ENCODE data around the gene SP6.

DNA sequence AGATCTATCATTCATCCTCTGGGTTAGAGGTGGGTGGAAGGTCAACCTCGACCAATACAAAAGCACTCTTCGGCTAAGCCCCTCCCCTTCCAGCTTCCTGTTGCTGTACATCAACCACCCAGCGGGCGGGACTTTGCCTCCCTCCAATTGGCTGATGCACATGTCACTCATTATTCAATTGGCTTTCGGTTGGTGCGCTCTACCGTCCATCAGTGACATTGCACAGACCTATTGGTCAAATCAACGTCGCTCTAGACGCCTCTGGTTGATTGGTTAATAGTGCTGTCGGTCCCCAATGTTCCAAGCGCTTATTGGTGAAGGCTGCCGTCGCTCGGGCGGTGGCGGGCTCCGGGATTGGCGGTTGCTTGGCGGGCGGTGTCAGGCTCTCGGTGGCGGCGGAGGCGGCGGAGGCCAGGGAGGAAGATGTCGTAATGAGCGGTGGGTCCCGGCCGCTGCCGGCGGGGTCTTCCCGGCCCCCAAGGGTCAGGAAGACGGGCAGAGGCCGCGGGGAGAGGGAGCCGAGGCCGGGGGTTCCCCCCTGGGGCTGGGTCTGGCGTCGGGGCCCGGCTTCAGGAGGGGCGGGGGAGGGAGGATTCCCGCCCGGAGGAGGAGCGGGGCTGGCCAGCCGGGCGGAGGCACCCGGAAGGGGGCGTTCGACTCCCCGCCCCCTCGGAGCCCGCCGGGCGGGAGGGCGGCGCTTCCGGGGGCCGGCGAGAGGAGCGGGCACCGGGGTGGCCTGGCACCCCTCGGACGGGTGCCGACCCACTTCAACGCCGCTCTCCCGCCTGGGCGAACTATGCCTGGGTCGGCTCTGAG, 45.1 kb upstream of the SP6 start, which contains the start of gene SP2:
- TF ChIP-seq, protein P1, sequence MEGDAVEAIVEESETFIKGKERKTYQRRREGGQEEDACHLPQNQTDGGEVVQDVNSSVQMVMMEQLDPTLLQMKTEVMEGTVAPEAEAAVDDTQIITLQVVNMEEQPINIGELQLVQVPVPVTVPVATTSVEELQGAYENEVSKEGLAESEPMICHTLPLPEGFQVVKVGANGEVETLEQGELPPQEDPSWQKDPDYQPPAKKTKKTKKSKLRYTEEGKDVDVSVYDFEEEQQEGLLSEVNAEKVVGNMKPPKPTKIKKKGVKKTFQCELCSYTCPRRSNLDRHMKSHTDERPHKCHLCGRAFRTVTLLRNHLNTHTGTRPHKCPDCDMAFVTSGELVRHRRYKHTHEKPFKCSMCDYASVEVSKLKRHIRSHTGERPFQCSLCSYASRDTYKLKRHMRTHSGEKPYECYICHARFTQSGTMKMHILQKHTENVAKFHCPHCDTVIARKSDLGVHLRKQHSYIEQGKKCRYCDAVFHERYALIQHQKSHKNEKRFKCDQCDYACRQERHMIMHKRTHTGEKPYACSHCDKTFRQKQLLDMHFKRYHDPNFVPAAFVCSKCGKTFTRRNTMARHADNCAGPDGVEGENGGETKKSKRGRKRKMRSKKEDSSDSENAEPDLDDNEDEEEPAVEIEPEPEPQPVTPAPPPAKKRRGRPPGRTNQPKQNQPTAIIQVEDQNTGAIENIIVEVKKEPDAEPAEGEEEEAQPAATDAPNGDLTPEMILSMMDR (IDR thresholded peaks at IDR 0.05), result peak in 4 of 5 experiments; percentile 4 to 91 (median 46)
- peak in 1 of 2 donors; percentile 88 for TF ChIP-seq EP300 (IDR thresholded peaks at IDR 0.05)
